ENCODE results near the gene TLE7.

DNA sequence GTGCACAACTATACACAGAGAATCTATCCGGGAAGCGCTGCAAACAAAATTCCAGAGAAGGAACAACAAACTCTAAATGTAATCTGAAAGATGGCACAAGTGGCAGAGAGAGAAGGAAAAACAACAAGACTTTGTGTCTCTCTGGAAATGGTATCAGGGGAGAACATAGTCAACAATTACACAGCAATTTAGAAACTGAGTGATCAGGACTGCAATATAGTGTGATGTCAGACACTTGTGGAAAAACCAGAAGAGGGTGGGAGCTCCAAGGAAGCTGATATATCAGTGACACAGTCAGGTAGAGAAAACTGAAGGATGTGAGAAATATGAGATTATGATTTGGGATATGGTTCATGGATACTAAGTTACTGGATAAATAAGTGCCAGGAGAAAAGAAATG is 39.1 kb upstream of the TLE7 start:
- TF ChIP-seq, protein P1, sequence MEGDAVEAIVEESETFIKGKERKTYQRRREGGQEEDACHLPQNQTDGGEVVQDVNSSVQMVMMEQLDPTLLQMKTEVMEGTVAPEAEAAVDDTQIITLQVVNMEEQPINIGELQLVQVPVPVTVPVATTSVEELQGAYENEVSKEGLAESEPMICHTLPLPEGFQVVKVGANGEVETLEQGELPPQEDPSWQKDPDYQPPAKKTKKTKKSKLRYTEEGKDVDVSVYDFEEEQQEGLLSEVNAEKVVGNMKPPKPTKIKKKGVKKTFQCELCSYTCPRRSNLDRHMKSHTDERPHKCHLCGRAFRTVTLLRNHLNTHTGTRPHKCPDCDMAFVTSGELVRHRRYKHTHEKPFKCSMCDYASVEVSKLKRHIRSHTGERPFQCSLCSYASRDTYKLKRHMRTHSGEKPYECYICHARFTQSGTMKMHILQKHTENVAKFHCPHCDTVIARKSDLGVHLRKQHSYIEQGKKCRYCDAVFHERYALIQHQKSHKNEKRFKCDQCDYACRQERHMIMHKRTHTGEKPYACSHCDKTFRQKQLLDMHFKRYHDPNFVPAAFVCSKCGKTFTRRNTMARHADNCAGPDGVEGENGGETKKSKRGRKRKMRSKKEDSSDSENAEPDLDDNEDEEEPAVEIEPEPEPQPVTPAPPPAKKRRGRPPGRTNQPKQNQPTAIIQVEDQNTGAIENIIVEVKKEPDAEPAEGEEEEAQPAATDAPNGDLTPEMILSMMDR (IDR thresholded peaks at IDR 0.05) = no peak
- TF ChIP-seq POLR2A (IDR thresholded peaks at IDR 0.05) = no peak

All from heart left ventricle (tissue), 13 donors.